Hindlimb muscle (tissue), 1 donor: ENCODE data around the gene AGO1. TPM values are rescaled to one million over a fixed set of nuclear protein-coding genes. Genes with fewer than 3 reads are reported as not detected.

Source experiments
- polyA plus RNA-seq: library from polyadenylated mRNA; unstranded; fragments of 120-200 nt; gene quantifications from one replicate; pipeline ENCODE4 v1.2.1, GENCODE V29; 2013; ENCODE audit not compliant: insufficient read length

Gene AGO1
- polyA plus RNA-seq, 1 donor: 9.4 TPM

Other genes starting within 250 kb of the AGO1 start
- 57.6 TPM for gene PSMB2, start 241.7 kb upstream of the AGO1 start, polyA plus RNA-seq
- gene C1orf216, start 164.3 kb upstream of the AGO1 start, polyA plus RNA-seq: 9.0 TPM
- 6.5 TPM for gene CLSPN, start 113.2 kb upstream of the AGO1 start, polyA plus RNA-seq
- 14.9 TPM for gene AGO4, start 75.2 kb upstream of the AGO1 start, polyA plus RNA-seq
- 12.3 TPM for gene AGO3, start 47.9 kb downstream of the AGO1 start, polyA plus RNA-seq
- gene TEKT2, start 200.9 kb downstream of the AGO1 start, polyA plus RNA-seq: 0.44 TPM
- gene ADPRS, start 205.7 kb downstream of the AGO1 start, polyA plus RNA-seq: 28.4 TPM
- gene COL8A2, start 242.0 kb downstream of the AGO1 start, polyA plus RNA-seq: 6.9 TPM